Fibroblast of the conjunctiva (primary cell): ENCODE data around the gene PLEKHA8.

Experiments used
- DNase-seq: peaks from one replicate; pipeline ENCODE4 v3.0.0-alpha.2; 2010; ENCODE audit warnings: low read depth

The PLEKHA8 gene

DNA sequence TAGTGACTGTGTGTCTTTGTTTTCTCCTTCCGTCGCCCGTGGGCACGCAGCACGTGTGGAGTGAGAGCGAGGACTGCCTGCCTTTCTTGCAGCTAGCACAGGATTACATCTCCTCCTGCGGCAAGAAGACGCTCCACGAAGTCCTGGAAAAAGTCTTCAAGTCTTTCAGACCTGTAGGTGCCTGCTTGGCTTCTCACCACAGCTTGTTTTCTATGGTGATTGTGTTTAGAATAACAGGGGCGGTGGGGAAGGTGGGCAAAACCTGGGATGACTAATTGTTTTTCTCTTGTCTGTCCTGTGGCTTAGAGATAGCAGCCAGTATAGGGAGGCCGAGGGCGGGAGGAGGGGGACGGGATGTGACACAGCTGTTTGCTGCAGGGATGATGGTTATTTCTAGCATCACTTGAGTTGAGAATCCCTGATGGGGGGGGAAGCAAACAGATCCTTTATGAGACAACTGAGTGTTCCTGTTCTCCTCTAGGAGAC is 118.0 kb downstream of the PLEKHA8 start:
- no peak for DNase-seq

DNA sequence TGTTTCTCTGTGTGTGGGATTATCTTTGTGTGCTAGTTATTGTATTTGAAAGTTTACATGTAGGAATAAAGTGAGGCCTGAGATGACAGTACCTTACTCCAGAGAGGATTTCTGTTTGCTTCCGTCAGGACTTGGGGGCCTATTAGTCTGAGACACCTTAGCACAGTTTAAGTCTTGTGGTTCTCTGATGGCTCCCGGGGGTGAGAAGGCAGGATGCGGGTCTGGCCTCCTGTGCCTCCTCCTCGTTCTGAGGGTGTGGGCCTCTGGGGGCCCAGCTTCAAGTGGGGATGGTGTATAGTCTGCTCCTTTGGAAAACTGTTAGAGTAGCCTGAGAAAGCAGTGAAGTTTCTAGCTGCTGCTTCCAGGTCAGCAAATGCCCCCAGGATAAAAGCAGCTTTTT is 119.0 kb downstream of the PLEKHA8 start:
- no peak for DNase-seq

DNA sequence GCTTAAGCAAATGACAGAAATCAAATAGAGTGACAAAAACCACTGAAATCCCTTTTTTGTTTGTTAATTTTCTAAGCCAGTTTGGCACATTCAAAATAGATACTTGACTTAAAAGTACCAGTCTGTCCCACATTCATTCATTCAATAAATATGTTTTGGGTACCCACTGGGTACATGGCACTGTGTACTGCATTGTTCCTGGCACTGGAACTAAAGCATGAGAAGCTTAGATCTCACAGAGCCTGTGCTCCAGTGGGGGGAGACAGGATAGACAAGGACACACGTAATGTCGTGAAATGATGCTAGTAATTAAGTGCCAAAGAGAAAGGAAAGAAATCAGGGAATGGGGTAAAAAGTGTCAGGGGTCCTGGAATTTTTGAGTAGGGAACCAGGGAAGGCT is 119.6 kb downstream of the PLEKHA8 start:
- DNase-seq, result no peak

DNA sequence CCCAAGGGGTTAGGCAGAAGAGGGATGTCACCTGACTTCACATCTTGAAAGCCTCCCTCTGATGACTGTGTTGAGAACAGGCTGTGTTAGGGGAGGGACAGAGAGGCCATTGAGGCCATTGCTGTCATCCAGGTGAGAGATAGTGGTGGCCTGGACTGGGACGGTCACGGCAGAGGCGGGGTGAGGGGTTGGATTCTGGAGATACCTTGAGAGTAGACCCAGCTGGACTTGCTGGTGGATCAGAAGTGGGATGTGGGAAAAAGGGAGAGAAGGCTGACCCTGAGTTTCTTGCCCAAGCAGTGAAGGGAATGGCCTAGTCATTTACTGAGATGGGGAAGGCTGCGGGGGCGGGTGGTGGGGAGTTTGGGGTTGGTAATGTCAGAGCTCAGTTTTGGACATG is 120.2 kb downstream of the PLEKHA8 start:
- DNase-seq, result no peak

DNA sequence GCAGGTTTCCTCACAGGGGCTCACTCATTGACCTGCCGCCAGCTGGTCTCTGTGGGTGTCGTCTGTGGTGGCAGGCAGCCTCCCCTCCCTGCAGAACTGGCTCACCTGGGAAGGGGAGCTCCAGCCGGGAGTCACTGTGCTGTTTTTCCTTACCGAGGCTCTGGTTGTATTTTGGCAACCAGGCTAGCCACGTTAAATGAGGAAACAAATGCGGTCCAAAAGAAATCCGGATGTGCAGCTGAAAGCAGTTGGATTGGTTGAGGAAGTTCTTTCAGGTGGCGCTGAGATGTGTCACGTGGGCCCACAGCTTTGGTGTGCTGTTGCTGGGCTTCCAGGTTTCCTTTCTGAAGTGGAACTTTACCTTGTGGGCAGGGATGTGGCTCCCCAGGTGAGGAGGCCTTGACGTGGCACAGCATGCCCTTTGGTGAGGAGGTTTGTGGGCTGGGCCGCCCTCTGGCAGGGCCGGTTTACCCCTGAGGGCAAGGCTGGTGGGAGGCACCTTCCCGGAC is 120.8 kb downstream of the PLEKHA8 start:
- no peak for DNase-seq

DNA sequence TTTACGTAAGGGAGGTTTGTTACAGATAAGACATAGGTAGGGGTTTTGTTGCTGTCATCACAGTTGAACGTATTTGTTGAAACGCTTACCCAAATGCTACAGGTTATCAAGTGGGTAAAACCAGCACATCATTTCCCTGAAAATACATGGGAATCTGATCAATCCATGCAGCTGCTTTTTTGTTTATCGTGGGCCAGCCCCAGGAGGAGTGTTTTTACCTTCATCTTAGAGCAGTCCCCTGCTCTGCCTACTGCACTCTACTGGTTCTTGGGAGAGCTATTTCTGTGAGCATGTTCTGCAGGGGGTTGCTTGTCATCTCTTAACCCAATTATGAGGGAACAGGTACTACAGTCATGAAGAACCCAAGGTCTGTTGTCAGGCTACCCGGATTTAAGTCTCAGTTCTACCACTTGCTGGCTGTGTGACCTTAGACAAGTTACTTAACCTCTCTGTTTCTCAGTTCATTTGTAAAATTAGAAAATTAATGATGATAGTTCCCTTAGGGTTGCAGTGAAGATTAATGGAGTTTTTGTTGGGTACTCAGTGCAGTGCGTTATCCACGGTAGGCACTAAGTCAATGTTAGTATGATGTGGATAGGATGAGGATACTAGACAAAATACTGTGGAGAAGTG is 121.5 kb downstream of the PLEKHA8 start:
- DNase-seq, result no peak

DNA sequence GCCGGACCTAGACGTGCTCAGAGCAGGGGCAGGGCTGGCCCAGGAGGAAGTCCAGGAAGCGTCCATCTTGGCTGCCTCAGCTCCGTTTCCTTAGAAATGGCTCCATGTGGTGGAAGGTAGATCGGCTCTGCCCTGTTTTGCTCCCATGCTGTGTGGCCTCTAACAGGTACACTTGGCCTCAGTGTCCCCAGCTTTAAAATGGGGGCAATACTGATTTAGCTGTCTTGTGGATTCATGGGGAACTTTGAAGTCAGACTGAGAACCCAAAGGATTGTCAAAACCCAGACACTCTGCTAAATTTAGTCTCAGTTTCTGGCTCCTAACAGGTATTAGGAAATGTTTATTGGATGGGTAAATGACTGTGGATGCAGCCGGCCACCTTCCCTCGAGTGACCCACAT is 122.5 kb downstream of the PLEKHA8 start:
- DNase-seq, result no peak

DNA sequence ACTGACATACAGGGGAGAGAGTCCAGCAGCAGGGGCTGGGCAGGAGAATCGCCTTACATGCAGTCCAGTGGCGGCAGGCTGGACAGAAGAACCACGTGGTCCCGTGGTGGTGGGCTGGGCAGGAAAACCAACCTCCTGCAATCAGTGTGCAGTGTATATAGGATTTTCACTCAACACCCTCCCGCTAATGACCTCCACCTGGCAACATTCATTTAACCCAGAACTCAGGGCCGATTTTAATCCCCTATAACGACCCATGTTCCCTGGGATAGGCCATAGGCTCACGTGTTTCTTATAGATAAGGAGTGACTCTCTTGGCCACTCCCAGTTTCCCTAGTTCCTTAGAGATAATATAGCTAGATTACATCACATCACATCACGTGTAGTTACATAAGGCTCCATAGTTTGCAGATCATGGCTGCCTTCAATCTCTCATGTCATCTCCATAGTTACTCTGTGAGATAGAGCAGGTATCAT is 125.9 kb downstream of the PLEKHA8 start:
- no peak for DNase-seq

DNA sequence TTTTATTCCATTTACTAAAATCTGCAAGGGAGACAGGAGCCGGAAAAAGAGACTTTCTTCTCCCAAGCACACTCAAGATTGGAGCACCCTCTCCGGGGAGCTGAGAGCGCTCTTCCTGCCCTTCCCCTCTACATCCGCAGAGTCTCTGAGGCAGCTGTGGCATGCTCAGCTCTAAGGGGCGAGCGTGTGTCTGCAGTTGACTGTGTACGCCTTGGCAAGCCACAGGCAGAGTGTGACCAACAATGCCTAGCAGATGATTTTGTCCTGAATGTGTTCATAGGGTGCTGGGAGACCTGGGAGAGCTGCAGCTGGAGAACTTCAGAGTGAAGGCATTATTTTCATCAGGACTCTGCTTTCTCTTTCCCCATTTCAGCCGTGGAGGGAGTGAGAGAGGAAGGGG is 127.3 kb downstream of the PLEKHA8 start:
- DNase-seq, result no peak

DNA sequence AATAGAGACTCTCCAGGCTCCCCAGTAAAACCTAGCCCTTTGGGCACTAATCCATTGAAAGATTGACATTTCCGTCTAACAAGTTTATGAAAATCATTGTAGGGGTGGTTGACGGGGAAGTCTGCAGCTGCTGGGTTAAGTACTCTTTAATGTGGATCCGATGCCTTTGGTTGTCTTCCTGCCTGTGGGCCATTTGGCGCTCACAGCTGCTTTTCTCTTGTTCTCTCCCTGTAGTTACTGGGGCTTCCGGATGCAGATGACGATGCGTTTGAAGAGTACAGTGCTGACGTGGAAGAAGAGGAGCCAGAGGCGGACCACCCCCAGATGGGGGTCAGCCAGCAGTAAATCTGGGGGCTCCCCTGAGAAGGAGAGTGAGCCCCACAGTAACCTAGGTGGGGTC is 129.0 kb downstream of the PLEKHA8 start:
- no peak for DNase-seq

DNA sequence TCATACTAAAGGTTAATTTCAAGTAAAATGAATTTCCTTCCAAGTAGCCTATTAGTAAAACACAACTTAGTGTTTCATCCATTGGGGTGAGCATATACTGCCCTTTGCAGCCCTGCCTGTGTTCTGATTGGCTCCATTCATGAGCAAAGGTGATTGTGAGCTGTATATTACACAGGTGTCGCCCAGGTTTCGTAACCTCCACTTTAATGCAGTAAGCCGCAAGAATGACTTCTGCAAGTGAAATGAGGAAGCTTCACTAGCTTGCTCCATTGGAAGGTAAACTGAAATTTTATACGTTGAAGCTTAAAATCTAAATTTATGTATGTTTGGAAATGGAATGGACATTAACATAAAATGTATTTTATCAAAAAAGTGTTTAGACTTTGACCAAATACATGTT is 131.0 kb downstream of the PLEKHA8 start:
- DNase-seq, result no peak

DNA sequence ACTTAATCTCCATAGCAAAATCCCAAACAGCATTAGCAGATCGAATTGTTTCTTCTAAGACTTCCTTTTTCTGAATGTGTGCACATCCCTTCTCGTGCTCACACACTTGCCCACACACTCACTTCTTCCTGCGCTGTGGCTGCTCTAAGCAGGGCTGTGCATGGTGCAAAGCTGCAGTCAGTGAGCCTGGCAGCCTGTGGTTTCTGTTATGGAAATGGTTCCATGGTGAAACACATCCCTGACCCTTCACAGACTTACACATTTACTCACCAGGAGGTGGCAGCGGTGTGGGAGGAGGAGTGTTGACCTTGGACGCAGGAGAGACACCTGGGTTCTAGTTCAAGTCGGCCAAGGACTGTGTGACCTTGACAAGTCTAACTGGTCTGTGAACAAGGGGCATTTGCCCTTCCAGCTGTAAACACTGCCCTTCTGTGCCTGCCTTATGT is 131.5 kb downstream of the PLEKHA8 start:
- no peak for DNase-seq

DNA sequence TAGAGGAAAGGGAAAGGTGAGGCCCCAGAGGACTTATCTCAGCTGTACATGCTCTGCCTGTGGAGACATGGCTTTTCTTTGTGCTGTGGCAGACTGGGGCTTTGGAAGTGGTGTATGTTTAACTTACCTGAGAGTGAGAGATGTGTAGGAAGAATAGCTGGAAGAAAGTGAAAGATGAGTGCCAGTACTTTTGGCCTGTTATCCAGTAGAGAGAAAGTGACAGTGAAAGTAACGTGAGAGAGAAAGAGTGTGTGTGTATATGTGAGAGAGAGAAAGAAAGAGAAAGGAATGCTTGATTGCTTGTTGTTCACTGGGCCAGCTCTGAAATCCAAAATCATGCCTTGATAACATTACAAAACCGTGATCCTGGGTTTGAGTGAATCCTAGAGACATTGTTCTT is 132.1 kb downstream of the PLEKHA8 start:
- no peak for DNase-seq

DNA sequence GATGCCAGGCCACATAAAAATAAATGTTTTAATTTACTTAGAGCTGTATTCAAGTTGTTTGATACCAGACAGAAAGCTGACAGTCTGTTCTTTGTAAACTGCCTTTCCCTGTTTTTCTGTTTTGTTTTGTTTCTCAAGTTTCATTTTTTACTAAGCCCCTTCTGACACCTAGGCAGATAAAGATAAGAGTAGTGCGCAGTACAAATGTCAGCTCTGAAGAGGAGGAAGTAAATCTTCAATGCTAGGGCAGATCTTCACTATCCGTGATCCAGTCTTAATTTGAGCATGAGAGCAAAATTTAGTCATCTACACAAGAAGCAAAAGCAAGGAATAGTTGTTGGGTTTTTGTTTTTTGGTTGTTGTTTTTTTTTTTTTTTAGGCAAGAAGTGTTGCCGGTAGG is 133.9 kb downstream of the PLEKHA8 start:
- DNase-seq, result no peak

DNA sequence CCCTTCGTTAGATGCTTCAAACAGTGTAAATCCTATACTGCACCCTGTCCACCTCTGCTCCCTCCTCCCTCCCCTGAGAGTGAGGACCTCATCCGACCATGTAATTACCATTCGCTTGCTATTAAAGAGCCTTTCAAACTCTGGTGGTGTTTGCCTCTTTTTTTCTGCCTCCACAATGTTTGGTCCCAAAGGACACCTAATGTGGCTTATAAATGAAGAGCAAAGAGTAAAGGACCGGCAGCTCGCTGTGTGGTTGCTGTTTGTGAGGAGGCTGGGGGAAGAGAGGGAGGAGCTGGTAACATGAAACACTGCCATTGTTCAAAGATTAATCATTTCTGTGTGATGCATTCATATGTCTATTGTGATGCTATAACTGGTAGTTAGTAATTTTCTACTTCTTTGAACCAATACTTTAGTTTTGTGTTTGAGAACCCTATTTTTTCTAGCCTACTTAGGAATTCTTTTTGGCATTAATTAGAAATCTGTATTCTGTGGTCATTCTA is 134.5 kb downstream of the PLEKHA8 start:
- peak; percentile 42 for DNase-seq

DNA sequence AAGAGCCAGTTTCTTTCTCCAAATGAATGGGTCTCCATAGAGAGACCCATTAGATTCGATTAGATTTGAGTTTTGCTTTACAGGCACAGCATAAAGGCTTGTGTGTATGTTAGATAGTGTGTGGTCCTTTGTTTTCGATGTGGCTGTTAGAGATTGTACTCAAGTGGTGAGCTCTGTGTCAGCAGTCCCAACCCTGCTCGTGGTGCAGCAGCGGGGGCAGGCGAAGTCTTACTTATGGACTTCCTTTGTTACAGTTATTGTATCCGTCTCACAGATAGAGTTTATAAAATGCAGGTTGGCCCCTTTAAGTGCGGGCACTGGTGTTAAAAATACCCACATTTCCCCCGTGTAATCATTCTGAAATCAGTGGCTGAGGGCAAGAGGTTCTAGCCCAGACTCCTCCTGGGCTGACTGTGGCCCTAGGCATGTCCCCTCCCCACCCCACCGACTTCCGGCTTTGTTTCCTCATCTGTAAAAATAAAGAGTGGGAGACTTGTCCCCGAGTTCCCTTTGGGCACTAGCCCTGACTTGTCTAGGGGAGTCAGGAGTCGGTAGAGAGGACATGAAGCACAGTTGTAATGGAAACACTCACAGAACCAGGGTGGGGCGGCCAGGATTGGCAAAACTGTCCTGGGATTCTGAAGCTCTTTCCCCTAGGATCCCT is 135.2 kb downstream of the PLEKHA8 start:
- no peak for DNase-seq

DNA sequence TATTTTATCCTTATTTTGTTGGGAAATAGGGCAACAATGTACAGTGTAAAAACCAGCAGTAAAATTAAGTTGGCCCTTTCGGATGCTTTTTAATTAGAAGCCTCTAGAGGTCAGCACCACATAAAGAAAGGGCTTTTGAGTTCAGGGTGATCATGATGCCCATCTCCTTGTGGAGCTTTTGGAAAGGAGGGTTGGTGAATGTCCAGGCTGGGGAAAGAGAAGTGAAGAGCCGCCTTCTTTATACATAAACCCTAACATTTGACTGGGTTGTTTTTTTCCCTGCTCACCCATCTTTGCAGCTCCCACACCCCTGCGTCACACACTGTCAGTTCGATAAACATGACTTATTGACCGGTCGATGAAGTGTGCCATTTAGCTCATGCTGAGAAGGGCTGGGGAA is 136.4 kb downstream of the PLEKHA8 start:
- peak; percentile 37 for DNase-seq

DNA sequence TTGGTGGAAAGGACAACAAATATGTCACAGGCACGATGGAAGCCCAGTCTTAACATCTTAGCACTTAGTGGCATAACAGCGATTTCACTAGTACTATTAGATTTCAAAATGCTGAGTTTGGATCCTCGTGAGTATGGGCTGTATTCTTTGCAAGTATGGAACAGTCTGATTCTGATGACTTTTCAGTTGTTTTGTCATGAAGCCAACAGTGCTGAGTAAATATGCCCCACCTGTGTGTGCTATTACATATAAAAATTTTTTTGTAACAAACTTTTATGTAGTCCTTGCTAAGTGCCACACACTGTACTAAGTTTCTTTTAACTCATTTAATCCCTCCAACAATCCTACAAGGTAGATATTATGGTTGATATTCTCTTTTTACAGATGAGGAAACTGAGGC is 137.4 kb downstream of the PLEKHA8 start:
- no peak for DNase-seq

DNA sequence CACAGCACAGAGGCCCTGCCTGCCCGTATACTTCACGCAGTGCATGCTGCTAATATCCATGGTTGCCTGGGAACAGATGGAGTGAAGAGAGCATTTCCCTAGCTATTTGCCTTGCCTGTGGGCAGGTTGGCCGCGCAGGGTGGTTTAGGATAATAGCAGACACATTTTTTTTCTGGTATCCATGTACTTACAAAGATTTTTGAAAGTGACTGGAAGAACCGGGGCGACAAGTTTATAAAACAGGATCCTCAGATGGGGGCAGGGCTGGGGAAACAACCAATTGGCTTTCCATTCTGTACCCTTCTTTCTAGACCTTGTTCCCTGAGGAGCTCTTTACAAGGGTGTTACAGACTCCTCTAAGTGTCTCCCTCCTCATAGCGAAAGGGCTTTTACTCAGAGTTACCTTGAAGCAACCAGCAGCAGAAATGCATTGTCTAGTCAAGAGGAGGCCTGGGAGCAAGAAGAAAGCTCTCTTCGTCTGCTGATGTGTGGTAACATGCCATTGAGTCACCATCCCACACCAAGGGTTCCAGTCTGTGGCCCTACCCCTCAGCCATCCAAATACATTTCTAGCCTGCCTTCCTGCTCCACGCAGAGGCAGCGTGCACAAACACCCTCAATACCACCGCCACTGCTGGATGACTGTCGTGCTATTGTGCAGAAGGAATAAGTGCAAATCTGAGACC is 138.1 kb downstream of the PLEKHA8 start:
- DNase-seq, result no peak

DNA sequence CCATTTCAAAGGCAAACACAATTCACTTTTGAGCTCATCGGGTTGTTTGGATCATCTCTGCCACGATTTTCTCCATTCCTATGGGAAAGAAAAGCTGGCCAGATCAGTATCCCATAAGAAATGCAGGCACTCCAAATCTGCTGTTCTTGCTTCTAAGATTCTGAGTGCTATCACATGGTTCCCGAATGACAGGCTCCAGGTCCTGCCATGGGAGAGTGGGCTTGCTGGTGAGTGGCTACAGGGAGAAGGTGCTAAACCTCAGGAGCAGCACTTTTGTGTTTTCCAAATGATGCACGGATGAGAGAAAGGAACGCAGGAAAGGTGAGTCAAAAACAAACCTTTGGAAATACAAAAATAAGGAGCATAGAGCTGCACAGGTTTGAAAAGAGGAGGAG is 138.6 kb downstream of the PLEKHA8 start:
- no peak for DNase-seq

DNA sequence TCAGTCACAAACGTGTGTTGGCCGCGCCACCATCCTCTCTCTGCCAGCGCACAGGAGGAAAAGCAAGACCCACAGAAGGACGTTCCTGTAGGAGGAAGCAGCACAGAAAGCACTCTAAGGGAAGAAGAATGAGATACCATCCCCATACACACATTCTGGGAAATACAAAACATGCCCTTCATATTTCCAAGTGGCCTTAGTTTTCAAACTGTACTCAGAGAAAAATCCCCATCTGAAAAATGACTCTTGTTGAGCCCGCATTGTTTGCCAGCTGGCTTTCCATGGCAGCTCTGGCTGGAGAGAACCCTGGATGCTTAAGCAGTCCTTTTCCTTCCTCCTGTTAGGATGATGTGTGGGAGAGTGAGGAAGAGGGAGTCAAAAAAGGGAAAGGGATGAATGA is 139.7 kb downstream of the PLEKHA8 start:
- DNase-seq, result no peak

DNA sequence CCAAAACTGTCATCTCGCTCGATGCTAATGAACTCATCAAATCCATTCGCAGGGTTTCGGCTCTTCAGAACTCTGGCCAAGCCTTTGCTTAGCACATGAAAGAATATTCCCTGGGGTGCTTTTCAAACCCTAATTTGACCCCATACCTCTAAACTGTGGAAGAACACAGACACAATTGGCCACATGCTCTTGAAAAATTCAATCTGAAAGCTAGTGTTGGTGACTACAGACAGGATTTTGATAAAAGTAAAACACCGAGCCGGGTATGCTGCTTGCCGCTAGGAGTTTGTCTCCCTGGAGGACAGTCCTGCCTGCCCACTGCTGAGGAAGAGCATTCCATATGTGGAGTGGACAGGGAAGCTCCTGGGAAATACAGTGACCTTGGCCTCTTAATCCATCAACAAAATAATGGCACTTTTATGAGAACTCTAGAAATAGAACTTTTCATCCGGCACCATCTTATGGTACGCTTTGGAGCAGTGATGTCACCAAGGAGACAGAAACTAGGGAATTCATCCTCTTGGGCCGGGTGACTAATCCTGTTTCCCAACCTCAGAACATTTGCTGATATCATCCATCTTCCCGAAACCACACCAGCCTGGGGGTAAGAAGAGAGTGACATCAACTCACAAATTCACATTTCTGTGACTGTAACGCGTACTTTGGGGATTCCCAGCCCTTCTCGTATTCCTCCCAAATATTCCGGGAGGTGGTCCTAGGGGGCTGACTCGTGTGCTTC is 140.8 kb downstream of the PLEKHA8 start:
- peak; percentile 37 for DNase-seq
